Epithelial cell of proximal tubule (primary cell): Measurements from ENCODE around the gene MLPH. TPM values are rescaled to one million over a fixed set of nuclear protein-coding genes. Genes with fewer than 3 reads are reported as not detected.
"Not testable (repeated sequence)": the region's sequence is repeated elsewhere in the genome, so short reads cannot be mapped to it uniquely, and the experiment has no call there.

Experiments used
- DNase-seq: peaks from one replicate; pipeline ENCODE4 v3.0.0-alpha.2; 2011; ENCODE audit warnings: low read depth
- H3K4me3 ChIP-seq: 2 replicates; pipeline ENCODE4 v1.5.1; 2011; ENCODE audit warnings: low read depth, mild to moderate bottlenecking, low read length
- CTCF ChIP-seq: conservative IDR thresholded peaks from 2 replicates; pipeline ENCODE4 v1.5.1; 2012; ENCODE audit warnings: low read depth, mild to moderate bottlenecking, low read length
- total RNA-seq: library from RNA; depleted of rRNA; stranded (reverse); fragments of >200 nt; gene quantifications from 2 replicates; pipeline ENCODE4 v1.2.3, GENCODE V29; 2015

Gene MLPH
- total RNA-seq, 1 donor from 2014 or later = 36.0 TPM

GRCh38 chr2:237594514-237594871 is 107.4 kb downstream of the MLPH start:
- no peak overlapping the region for H3K4me3 ChIP-seq
- no peak for DNase-seq
- no peak for TF ChIP-seq CTCF

- DNase-seq = not testable (repeated sequence)
Observed at GRCh38 chr2:237595829-237596519, 108.9 kb downstream of the MLPH start.

GRCh38 chr2:237596520-237597195 is 109.6 kb downstream of the MLPH start:
- DNase-seq = no peak
- no peak overlapping the region for H3K4me3 ChIP-seq
- no peak for TF ChIP-seq CTCF

More at GRCh38 chr2:237595829-237596519, 108.9 kb downstream of the MLPH start:
- H3K4me3 ChIP-seq = not testable (repeated sequence)

GRCh38 chr2:237597196-237598145 is 110.4 kb downstream of the MLPH start:
- no peak overlapping the region for H3K4me3 ChIP-seq
- no peak for DNase-seq
- TF ChIP-seq CTCF = no peak

GRCh38 chr2:237598468-237599208 is 111.6 kb downstream of the MLPH start:
- no peak for TF ChIP-seq CTCF
- H3K4me3 ChIP-seq = no peak overlapping the region
- no peak for DNase-seq

GRCh38 chr2:237599465-237600110 is 112.5 kb downstream of the MLPH start:
- H3K4me3 ChIP-seq = no peak overlapping the region
- DNase-seq = no peak
- no peak for TF ChIP-seq CTCF
